ENCODE results near the gene CAT.

The CAT gene

GRCh38 chr11:34493926-34494595, 55.3 kb downstream of the CAT start (continued):
- TF ChIP-seq POU6F1 (CRISPR knock-in tag; IDR thresholded peaks at IDR 0.05; ENCODE audit: borderline replicate concordance, low read depth) (no peak), RARB (CRISPR knock-in tag; IDR thresholded peaks at IDR 0.05) (no peak), PPARA (CRISPR knock-in tag; IDR thresholded peaks at IDR 0.05; ENCODE audit: borderline replicate concordance) (no peak), ISL1 (CRISPR knock-in tag; IDR thresholded peaks at IDR 0.05) (no peak), ARNTL (CRISPR knock-in tag; IDR thresholded peaks at IDR 0.05; ENCODE audit: borderline replicate concordance, low read depth) (no peak), ESRRG (CRISPR knock-in tag; IDR thresholded peaks at IDR 0.05) (no peak), SNAI2 (CRISPR knock-in tag; IDR thresholded peaks at IDR 0.05) (no peak)

- TF ChIP-seq ZNF565 (CRISPR knock-in tag; conservative IDR thresholded peaks at IDR 0.05; ENCODE audit: low read depth) (no peak), ZFP3 (CRISPR knock-in tag; IDR thresholded peaks at IDR 0.05) (no peak)
- ATAC-seq = no peak
Observed at GRCh38 chr11:34495239-34495723, 56.5 kb downstream of the CAT start.

GRCh38 chr11:34495724-34496377, 57.1 kb downstream of the CAT start:
- TF ChIP-seq ISL1 (CRISPR knock-in tag; IDR thresholded peaks at IDR 0.05) (no peak), OSR1 (CRISPR knock-in tag; IDR thresholded peaks at IDR 0.05) (no peak), ZNF565 (CRISPR knock-in tag; conservative IDR thresholded peaks at IDR 0.05; ENCODE audit: low read depth) (no peak), BACH2 (CRISPR knock-in tag; IDR thresholded peaks at IDR 0.05; ENCODE audit: borderline replicate concordance) (no peak)
- ATAC-seq = no peak

GRCh38 chr11:34499719-34500500, 61.2 kb downstream of the CAT start:
- no peak for ATAC-seq
- TF ChIP-seq BACH2 (CRISPR knock-in tag; IDR thresholded peaks at IDR 0.05; ENCODE audit: borderline replicate concordance) (no peak), ZNF565 (CRISPR knock-in tag; conservative IDR thresholded peaks at IDR 0.05; ENCODE audit: low read depth) (no peak), ZC3H10 (CRISPR knock-in tag; IDR thresholded peaks at IDR 0.05) (no peak), ZNF70 (CRISPR knock-in tag; IDR thresholded peaks at IDR 0.05) (no peak), SNAI2 (CRISPR knock-in tag; IDR thresholded peaks at IDR 0.05) (no peak), CSRNP3 (CRISPR knock-in tag; IDR thresholded peaks at IDR 0.05) (no peak), OSR1 (CRISPR knock-in tag; IDR thresholded peaks at IDR 0.05) (no peak), RARB (CRISPR knock-in tag; IDR thresholded peaks at IDR 0.05) (no peak), ARNTL (CRISPR knock-in tag; IDR thresholded peaks at IDR 0.05; ENCODE audit: borderline replicate concordance, low read depth) (no peak), TCF4 (CRISPR knock-in tag; IDR thresholded peaks at IDR 0.05; ENCODE audit: borderline replicate concordance) (no peak), ZNF8 (CRISPR knock-in tag; IDR thresholded peaks at IDR 0.05) (no peak)

GRCh38 chr11:34501500-34501899, 62.8 kb downstream of the CAT start:
- no peak for ATAC-seq
- no peak for TF ChIP-seq ARNTL (CRISPR knock-in tag; IDR thresholded peaks at IDR 0.05; ENCODE audit: borderline replicate concordance, low read depth)
- TF ChIP-seq ZNF8 (CRISPR knock-in tag; IDR thresholded peaks at IDR 0.05) = no peak
- no peak for TF ChIP-seq CSRNP3 (CRISPR knock-in tag; IDR thresholded peaks at IDR 0.05)
- TF ChIP-seq ESRRG (CRISPR knock-in tag; IDR thresholded peaks at IDR 0.05) = no peak
- no peak for TF ChIP-seq OSR1 (CRISPR knock-in tag; IDR thresholded peaks at IDR 0.05)
- TF ChIP-seq GLIS3 (CRISPR knock-in tag; IDR thresholded peaks at IDR 0.05) = no peak
- no peak for TF ChIP-seq ZFP30 (CRISPR knock-in tag; IDR thresholded peaks at IDR 0.05)
- TF ChIP-seq ZFP3 (CRISPR knock-in tag; IDR thresholded peaks at IDR 0.05) = no peak
- no peak for TF ChIP-seq POU6F1 (CRISPR knock-in tag; IDR thresholded peaks at IDR 0.05; ENCODE audit: borderline replicate concordance, low read depth)
- no peak for TF ChIP-seq RARB (CRISPR knock-in tag; IDR thresholded peaks at IDR 0.05)
- TF ChIP-seq SNAI2 (CRISPR knock-in tag; IDR thresholded peaks at IDR 0.05) = no peak
